ENCODE results near the gene ARSK.

Gene ARSK

GRCh38 chr5:95649274-95649673 is 94.4 kb downstream of the ARSK start:
- DNase-seq (ENCODE audit: low spot score): no peak

- DNase-seq (ENCODE audit: low spot score): no peak
These were observed 95.1 kb downstream of the ARSK start for GRCh38 chr5:95649842-95650620.

GRCh38 chr5:95652849-95653248 is 97.9 kb downstream of the ARSK start:
- DNase-seq (ENCODE audit: low spot score): no peak

- DNase-seq (ENCODE audit: low spot score): no peak
These were observed 99.3 kb downstream of the ARSK start for GRCh38 chr5:95654196-95654595.
